Measurements from ENCODE around the gene PRDX1. TPM values are rescaled to one million over a fixed set of nuclear protein-coding genes. Genes with fewer than 3 reads are reported as not detected.

PRDX1 gene
- total and polyA plus RNA-seq, 2 of the 4 experiments (the other 2 are of a cell fraction) = 612 to 883 TPM

- H4K5ac ChIP-seq (ENCODE audit: low read depth, low read length) = no peak overlapping the region
- no peak for TF ChIP-seq ELK1 (IDR thresholded peaks at IDR 0.05; ENCODE audit: borderline replicate concordance, low read depth, low read length)
- no peak for TF ChIP-seq SMC3 (IDR thresholded peaks at IDR 0.05; ENCODE audit: low read depth, low read length)
- TF ChIP-seq CHD1 (IDR thresholded peaks at IDR 0.05; ENCODE audit: low read depth, low read length) = no peak
- TF ChIP-seq FOS (IDR thresholded peaks at IDR 0.05; ENCODE audit: low read depth, low read length) = no peak
- no peak for TF ChIP-seq NFE2L2 (IDR thresholded peaks at IDR 0.05; ENCODE audit: low read depth, low read length)
- CTCF ChIA-PET = no interaction called here
- H2AFZ ChIP-seq (replicated peaks; ENCODE audit: low read length, poor library complexity) = no peak overlapping the region
- no peaks in the 10 kb centered on the region for H3K27me3 ChIP-seq (ENCODE audit: control insufficient read depth, insufficient read depth, low read length)
- dilution Hi-C loops (cut with HindIII; ENCODE audit: low sequenced_read_pairs, unreplicated experiment) = no loop called here
- DNase-seq (no peak), ATAC-seq (ENCODE audit: low read depth) (no peak)
- no peak overlapping the region for H3K4ac ChIP-seq (ENCODE audit: low read depth, low read length)
- no peaks in the 10 kb centered on the region for H3K4me1 ChIP-seq (ENCODE audit: control insufficient read depth, insufficient read depth, low read length)
- no peak overlapping the region for H3K14ac ChIP-seq (replicated peaks; ENCODE audit: low read depth, low read length)
- no peak overlapping the region for H2BK15ac ChIP-seq (ENCODE audit: low read depth, low read length)
- H3K4me3 ChIP-seq (ENCODE audit: insufficient read depth, low read depth, low read length) = no peak overlapping the region
- no peak overlapping the region for H3K9ac ChIP-seq (ENCODE audit: low read depth, low read length)
- no peak overlapping the region for H4K8ac ChIP-seq (ENCODE audit: low read depth in 2 of 2, low read length in 2 of 2)
- H4K20me1 ChIP-seq (ENCODE audit: insufficient read depth, low read length) = no peaks in the 10 kb centered on the region
- H3K4me2 ChIP-seq (ENCODE audit: low read depth, low read length) = no peak overlapping the region
- no peak overlapping the region for H2BK20ac ChIP-seq (ENCODE audit: low read depth, low read length)
- no peaks in the 10 kb centered on the region for H3K36me3 ChIP-seq (ENCODE audit: control insufficient read depth, insufficient read depth, low read length)
- BruUV-seq (replicated peaks) = no TSS peak
- no peak overlapping the region for H3K23ac ChIP-seq (ENCODE audit: low read depth, low read length)
- H2AK9ac ChIP-seq (replicated peaks; ENCODE audit: low read depth, low read length, poor library complexity) = no peak overlapping the region
- in situ Hi-C loops (cut with MboI; ENCODE audit: low sequenced_read_pairs) = no loop called here
- H3K27ac ChIP-seq (ENCODE audit: insufficient read depth, low read length) = no peak overlapping the region
- H3K9me1 ChIP-seq (ENCODE audit: insufficient read depth, low read length) = no peaks in the 10 kb centered on the region
- no peak overlapping the region for H4K91ac ChIP-seq (ENCODE audit: insufficient read depth, low read depth, low read length)
- no peak overlapping the region for H3K56ac ChIP-seq (ENCODE audit: extremely low read depth, insufficient read depth, low read length)
- POLR2A ChIA-PET (ENCODE audit: unreplicated experiment) = no interaction called here
- H3K9me3 ChIP-seq (ENCODE audit: control insufficient read depth, insufficient read depth, low read length) = no peaks in the 10 kb centered on the region
- no peaks in the 10 kb centered on the region for H3K79me1 ChIP-seq (ENCODE audit: low read depth in 1 of 2, low read length in 2 of 2)
- 70% methylated on average over 3 of the region's 4 CpGs; no CpG with 5 or more reads in 1 of the 2 experiments for WGBS, 2 experiments (ENCODE audit: extremely low coverage in 2 of 2, insufficient read length in 1 of 2)
- H2AK5ac ChIP-seq (ENCODE audit: low read depth, low read length) = no peak overlapping the region
- H2BK5ac ChIP-seq (ENCODE audit: low read depth, low read length, poor library complexity, severe bottlenecking) = no peak overlapping the region
- intact Hi-C loops (cut with micrococcal nuclease) = no loop called here
- no peak overlapping the region for H3K18ac ChIP-seq (ENCODE audit: low read depth, low read length)
- no peak overlapping the region for H2BK120ac ChIP-seq (ENCODE audit: low read depth, low read length)
These were observed 15.2 kb upstream of the PRDX1 start for GRCh38 chr1:45536886-45537285.

All from IMR-90 (cell line).